Adrenal gland (tissue), 12 donors: ENCODE results near the gene SERGEF. TPM values are rescaled to one million over a fixed set of nuclear protein-coding genes. Genes with fewer than 3 reads are reported as not detected.

Source experiments
- DNase-seq, 7 donors: peaks; one replicate each; pipeline ENCODE4 v3.0.0-alpha.2; 2019 to 2020
- H3K27ac ChIP-seq, 5 donors: fragments of 200-600 bp; sonication (generic) in 4 of 5; 1 replicate in 3 of 5; 2 replicates in 2 of 5; pipeline versions ENCODE4 v1.5.1 to v1.8.0; 2016 to 2020; ENCODE audit warnings: mild to moderate bottlenecking in 1 of 5
- H3K27me3 ChIP-seq: fragments of 200-600 bp; 2 replicates; pipeline ENCODE4 v1.8.0; 2021
- H3K36me3 ChIP-seq, 2 donors: fragments of 200-600 bp; replicated peaks in 1 of 2; 1 replicate in 1 of 2; 2 replicates in 1 of 2; pipeline versions ENCODE4 v1.5.1 to v1.8.0; 2018 to 2022
- H3K4me1 ChIP-seq, 2 donors: fragments of 200-600 bp; replicated peaks in 1 of 2; 1 replicate in 1 of 2; 2 replicates in 1 of 2; pipeline versions ENCODE4 v1.5.1 to v1.8.0; 2018 to 2021
- H3K4me3 ChIP-seq, 4 donors: fragments of 200-600 bp; sonication (generic) in 3 of 4; one replicate each; pipeline ENCODE4 v1.5.1; 2016 to 2018
- H3K9me3 ChIP-seq, 3 donors: fragments of 200-600 bp; sonication (generic) in 1 of 3; replicated peaks in 1 of 3; 1 replicate in 2 of 3; 2 replicates in 1 of 3; pipeline versions ENCODE4 v1.5.1 to v1.8.0; 2016 to 2021
- POLR2A ChIP-seq, 2 donors: fragments of 450-650 bp; IDR thresholded peaks; one replicate each; pipeline ENCODE4 v1.6.1; 2017; ENCODE audit warnings: antibody characterized with exemption in 2 of 2, mild to moderate bottlenecking in 2 of 2, moderate library complexity in 1 of 2
- WGBS, 4 donors: extraction: QIAGEN DNeasy Blood & Tissue Kit in 2 of 4; methylation state at CpG; one replicate each; pipeline versions ENCODE4 v1.1.5 to v1.1.7; 2013 to 2017; 5-methylcytosine and 5-hydroxymethylcytosine counted together
- intact Hi-C, 2 donors: fragments of 100-400 bp; cut with DNase I; formaldehyde crosslinking; loops; one replicate each; pipeline versions ENCODE4 v1.14.1 to v1.15.0; 2022 to 2023
- polyA plus RNA-seq, 3 donors: library from polyadenylated mRNA; stranded (reverse); fragments of 200-250 nt in 2 of 3; fragments of 350-450 nt in 1 of 3; fragmentation: Illumina TruSeq in 1 of 3; extraction: RNeasy Lipid Tissue Mini Kit (QIAGEN cat#74804) in 1 of 3; gene quantifications; one replicate each; pipeline ENCODE4 v1.2.3, GENCODE V29; 2013 to 2014
- total RNA-seq, 9 donors: library from RNA; depleted of rRNA in 4 of 9; stranded (reverse); fragments of >200 nt in 4 of 9; fragments of 120-200 nt in 1 of 9; fragmentation: NEBNext Ultra II Directional in 1 of 9; extraction: Animal tissue kit (Norgen Biotek cat#: 25700) in 1 of 9; gene quantifications; one replicate each; pipeline versions ENCODE4 v1.1.0 to v1.2.4, GENCODE V29; 2013 to 2023
- TF ChIP-seq, protein P1 (sequence below), 6 experiments: fragments of 450-650 bp in 4 of 6; fragments of 200-600 bp in 2 of 6; sonication (generic) in 1 of 6; IDR thresholded peaks; 1 replicate in 5 of 6; 2 replicates in 1 of 6; pipeline versions ENCODE4 v1.5.1 to v1.8.0; 2016 to 2021; ENCODE audit warnings: antibody characterized with exemption in 6 of 6, mild to moderate bottlenecking in 2 of 6, moderate library complexity in 1 of 6
- donor health status: healthy with polysubstance abuse.
- donor health status: Bipolar disorder and iron deficiency.
- donor health status: DM: yes; HTN: yes; CAD: no.
- donor health status: DM: no; HTN: no; CAD: no.
- donor health status: DM: no; HTN: no; CAD: no.
- donor health status: DM: yes; HTN: yes; CAD: no.

The SERGEF gene
- total and polyA plus RNA-seq, 12 donors, result 21.7 to 216 (median 38.4) TPM

DNA sequence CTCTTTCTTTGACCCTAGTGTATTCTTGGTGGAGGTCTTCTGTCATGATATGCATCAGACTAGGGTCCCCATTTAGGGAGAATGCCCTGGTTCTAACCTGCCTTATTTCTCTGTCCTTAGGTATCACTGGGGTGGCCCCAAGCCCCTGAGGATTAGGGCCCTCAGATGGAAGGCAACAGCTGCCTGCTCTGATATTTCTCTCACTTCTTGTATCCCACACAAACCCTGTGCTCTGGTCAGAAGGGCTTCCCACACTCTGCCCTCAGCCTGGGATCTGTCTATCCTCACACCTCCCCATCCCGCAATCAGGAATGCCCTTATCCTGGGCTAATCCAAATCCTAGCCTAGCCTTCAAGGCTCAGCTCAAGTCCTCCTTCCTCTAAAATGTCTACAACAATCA, 202.8 kb downstream of the SERGEF start:
- Histone ChIP-seq H3K9me3 (no peaks in the 10 kb centered on the region), H3K27ac (no peak overlapping the region), H3K4me1 (peaks cover 0 to 7% of the 10 kb centered on the region in 2 donors), H3K4me3 (no peak overlapping the region), H3K27me3 (no peaks in the 10 kb centered on the region), H3K36me3 (no peaks in the 10 kb centered on the region)
- TF ChIP-seq, protein P1, sequence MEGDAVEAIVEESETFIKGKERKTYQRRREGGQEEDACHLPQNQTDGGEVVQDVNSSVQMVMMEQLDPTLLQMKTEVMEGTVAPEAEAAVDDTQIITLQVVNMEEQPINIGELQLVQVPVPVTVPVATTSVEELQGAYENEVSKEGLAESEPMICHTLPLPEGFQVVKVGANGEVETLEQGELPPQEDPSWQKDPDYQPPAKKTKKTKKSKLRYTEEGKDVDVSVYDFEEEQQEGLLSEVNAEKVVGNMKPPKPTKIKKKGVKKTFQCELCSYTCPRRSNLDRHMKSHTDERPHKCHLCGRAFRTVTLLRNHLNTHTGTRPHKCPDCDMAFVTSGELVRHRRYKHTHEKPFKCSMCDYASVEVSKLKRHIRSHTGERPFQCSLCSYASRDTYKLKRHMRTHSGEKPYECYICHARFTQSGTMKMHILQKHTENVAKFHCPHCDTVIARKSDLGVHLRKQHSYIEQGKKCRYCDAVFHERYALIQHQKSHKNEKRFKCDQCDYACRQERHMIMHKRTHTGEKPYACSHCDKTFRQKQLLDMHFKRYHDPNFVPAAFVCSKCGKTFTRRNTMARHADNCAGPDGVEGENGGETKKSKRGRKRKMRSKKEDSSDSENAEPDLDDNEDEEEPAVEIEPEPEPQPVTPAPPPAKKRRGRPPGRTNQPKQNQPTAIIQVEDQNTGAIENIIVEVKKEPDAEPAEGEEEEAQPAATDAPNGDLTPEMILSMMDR (IDR thresholded peaks at IDR 0.05), result no peak
- no peak for TF ChIP-seq POLR2A (IDR thresholded peaks at IDR 0.05)
- 82 to 100% (median 93%) methylated on average over 1 of the region's 1 CpG for WGBS, 4 donors
- intact Hi-C loops, result no loop called here
- no peak for DNase-seq

DNA sequence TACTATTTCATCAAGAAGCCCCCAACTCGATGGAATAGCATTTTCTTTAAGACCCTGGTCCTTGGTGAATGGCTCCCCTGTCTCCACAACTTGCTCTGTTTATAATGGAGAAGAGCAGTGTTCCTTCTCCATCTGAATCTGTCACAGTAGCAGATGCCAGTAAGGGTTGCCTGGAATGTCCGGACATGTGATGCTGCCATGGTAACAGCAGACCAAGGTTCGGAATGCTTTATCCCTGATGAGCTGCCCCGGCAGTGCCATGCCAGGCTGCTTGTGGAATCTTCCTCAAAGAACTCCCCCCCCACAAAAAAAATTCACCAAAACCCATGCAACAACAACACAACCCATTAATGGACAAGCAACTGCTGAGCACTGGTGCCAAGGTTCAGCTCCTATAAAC, 205.8 kb downstream of the SERGEF start:
- DNase-seq, result no peak
- Histone ChIP-seq H3K27ac (no peak overlapping the region), H3K36me3 (no peaks in the 10 kb centered on the region), H3K4me1 (peaks cover 0 to 4% of the 10 kb centered on the region in 2 donors), H3K27me3 (no peaks in the 10 kb centered on the region), H3K9me3 (no peaks in the 10 kb centered on the region), H3K4me3 (no peak overlapping the region)
- WGBS, 4 donors, result 85 to 87% (median 86%) methylated on average over 3 to 4 of the region's 4 CpGs
- intact Hi-C loops, result no loop called here
- TF ChIP-seq, protein P1 (IDR thresholded peaks at IDR 0.05), result no peak
- TF ChIP-seq POLR2A (IDR thresholded peaks at IDR 0.05), result no peak

DNA sequence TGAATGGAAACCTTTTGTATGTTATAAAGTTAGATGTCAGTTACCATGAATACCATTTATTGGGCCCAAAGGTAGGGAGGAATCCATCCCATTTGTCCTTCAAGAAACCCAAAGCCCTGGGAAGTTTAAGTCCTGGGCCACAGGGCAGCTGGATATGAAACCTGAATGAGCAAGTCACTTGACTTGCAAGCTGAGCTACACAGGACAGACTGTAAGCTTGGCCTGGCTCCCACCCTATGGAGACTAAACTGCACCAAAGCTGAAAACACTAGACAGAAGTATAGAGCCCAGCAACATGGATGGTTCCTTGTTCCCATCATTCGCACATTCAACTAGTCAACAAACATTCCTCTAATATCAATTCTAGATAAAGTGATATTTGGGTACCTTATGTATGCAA, 207.0 kb downstream of the SERGEF start:
- WGBS, 4 donors, result 78 to 100% (median 98%) methylated on average over 1 of the region's 1 CpG
- Histone ChIP-seq H3K4me1 (peaks cover 0 to 2% of the 10 kb centered on the region in 2 donors), H3K27me3 (no peaks in the 10 kb centered on the region), H3K27ac (no peak overlapping the region), H3K36me3 (no peaks in the 10 kb centered on the region), H3K9me3 (no peaks in the 10 kb centered on the region), H3K4me3 (no peak overlapping the region)
- intact Hi-C loops, result no loop called here
- DNase-seq, result no peak
- TF ChIP-seq POLR2A (IDR thresholded peaks at IDR 0.05), result no peak
- TF ChIP-seq, protein P1 (IDR thresholded peaks at IDR 0.05), result no peak

DNA sequence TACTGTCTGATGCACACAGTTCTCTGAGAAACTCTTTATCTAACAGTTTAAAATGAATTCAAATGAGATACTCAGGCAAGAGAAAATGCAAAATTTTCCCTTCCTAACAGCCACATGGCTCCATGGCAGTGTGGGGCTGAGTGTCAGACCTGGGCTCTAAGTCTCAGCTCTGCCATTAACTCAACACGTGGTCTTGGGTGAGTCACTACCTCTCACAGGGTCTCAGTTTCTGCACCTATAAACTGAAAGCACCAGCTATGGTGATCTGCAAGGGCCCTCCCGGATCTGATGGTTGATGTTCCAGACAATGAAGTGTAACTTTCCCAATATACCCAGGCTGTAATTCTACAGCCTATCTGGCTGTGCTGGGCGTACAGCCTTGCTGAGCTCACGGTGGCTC, 207.8 kb downstream of the SERGEF start:
- Histone ChIP-seq H3K27me3 (no peaks in the 10 kb centered on the region), H3K36me3 (no peaks in the 10 kb centered on the region), H3K4me3 (no peak overlapping the region), H3K27ac (no peak overlapping the region), H3K9me3 (no peaks in the 10 kb centered on the region), H3K4me1 (no peaks in the 10 kb centered on the region)
- TF ChIP-seq, protein P1 (IDR thresholded peaks at IDR 0.05), result no peak
- TF ChIP-seq POLR2A (IDR thresholded peaks at IDR 0.05), result no peak
- no peak for DNase-seq
- 84 to 95% (median 91%) methylated on average over 4 of the region's 4 CpGs for WGBS, 4 donors
- intact Hi-C loops, result no loop called here
